ENCODE results near the gene REEP6.

GRCh38 chr19:1531587-1531986 is 40.6 kb downstream of the REEP6 start:
- TF ChIP-seq CTCF (IDR thresholded peaks at IDR 0.05): no peak
- TF ChIP-seq POLR2A (IDR thresholded peaks at IDR 0.05): no peak

Data from uterus (tissue), 2 donors.